Astrocyte of the hippocampus (primary cell): ENCODE results near the gene XXYLT1.

Experiments used
- DNase-seq: peaks from one replicate; pipeline ENCODE4 v3.0.0; 2011; ENCODE audit warnings: low read depth, low spot score

Gene XXYLT1

DNA sequence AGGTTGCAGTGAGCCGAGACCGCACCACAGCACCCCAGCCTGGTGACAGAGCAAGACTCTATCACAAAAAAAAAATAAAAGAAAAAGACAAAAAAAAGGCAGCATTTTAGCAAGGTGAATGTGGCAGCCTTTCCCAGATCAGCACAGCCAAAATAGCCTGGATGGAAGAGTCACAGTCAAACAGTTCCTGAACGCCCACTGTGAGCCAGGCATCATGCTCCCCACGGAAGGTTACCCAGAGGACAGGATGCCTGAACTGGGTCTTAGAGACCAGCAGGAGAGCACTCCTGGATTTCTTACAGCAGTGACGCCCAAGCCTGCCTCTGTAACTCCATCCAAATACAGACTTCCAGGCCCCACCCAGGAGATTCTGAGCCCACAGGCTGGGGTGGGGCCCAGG, 4.5 kb downstream of the XXYLT1 start:
- no peak for DNase-seq

- no peak for DNase-seq
Observed at GRCh38 chr3:195265363-195265976, 5.5 kb downstream of the XXYLT1 start.

DNA sequence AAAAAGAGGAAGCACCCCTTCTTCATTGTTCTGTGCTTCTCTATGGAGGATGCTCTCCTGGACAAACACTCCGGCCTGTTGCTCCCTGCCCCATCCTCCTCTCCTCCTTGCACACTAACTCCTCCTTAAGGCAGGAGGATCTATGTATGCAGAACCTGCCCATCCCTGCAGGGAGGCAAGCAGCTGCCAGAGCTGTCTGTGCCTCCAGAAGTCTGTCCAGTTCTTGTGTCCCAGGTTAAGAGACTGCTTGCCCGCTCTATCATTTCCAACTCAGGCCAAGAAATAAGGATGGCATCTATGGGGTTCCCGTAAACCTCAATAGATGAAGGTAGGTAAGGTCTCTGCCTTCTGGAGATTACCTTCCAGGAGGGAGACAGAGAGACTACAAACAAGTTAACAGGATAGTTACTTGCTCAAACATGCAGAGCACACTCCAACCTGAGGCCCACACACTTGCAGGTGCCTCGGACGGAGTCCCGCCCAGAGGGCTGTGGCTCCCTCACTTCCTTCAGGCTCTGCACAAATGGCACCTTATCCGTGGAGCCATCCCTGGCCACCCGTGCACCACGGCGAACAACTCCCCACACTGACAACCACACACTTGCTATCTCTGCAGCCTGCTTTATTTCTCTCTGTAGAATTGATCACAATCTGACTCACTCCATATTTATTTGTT, 6.9 kb downstream of the XXYLT1 start:
- no peak for DNase-seq

- no peak for DNase-seq
Observed at GRCh38 chr3:195263193-195263924, 7.6 kb downstream of the XXYLT1 start.

- no peak for DNase-seq
Observed at GRCh38 chr3:195261925-195262324, 9.0 kb downstream of the XXYLT1 start.

DNA sequence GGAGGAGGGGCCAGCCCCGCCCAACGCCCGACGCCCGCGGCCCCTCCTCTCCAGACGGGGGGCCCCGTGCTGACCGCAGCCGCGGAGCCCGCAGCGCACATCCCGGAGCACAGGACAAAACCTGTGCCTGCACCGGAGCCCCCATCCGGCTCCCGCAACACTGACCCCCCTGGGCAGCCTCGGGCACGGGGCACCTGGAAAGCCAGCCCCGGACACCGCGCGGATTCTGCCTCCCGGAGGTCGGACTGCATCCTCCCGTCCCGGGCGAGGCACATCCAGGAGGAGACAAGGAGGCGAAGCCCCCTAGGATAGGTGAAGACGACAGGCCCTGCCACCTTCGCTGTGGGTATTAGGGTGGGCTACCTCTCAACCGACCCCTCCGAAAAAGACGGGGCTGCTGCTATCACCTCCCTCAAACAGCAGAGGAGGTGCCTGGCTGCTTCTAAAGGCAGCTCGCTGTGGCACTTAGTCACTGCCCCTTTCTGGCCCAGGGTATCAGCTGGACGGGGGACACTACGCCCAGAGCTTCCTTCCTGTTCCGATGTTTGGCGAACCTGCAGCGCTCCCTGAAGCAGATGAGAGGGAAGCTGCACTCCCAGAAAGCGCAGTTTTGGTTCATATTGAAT, 10.6 kb downstream of the XXYLT1 start:
- no peak for DNase-seq

- peak; percentile 98 for DNase-seq
Observed at GRCh38 chr3:195259475-195260279, 11.3 kb downstream of the XXYLT1 start.

- no peak for DNase-seq
Observed at GRCh38 chr3:195259154-195259474, 11.8 kb downstream of the XXYLT1 start.

- peak; percentile 26 for DNase-seq
Observed at GRCh38 chr3:195258449-195259153, 12.4 kb downstream of the XXYLT1 start.

- DNase-seq: peak; percentile 25
Observed at GRCh38 chr3:195257454-195258448, 13.2 kb downstream of the XXYLT1 start.

GRCh38 chr3:195256639-195257453, 14.1 kb downstream of the XXYLT1 start:
- DNase-seq: no peak

- peak; percentile 46 for DNase-seq
Observed at GRCh38 chr3:195255571-195256501, 15.1 kb downstream of the XXYLT1 start.

- DNase-seq: no peak
Observed at GRCh38 chr3:195255176-195255500, 15.8 kb downstream of the XXYLT1 start.

GRCh38 chr3:195254454-195255175, 16.3 kb downstream of the XXYLT1 start:
- DNase-seq: no peak

- DNase-seq: no peak
Observed at GRCh38 chr3:195253923-195254432, 17.0 kb downstream of the XXYLT1 start.

GRCh38 chr3:195251336-195252065, 19.5 kb downstream of the XXYLT1 start:
- no peak for DNase-seq
